HG03342 (cell line): ENCODE results near the gene ADIG.
"Not testable (repeated sequence)": the region's sequence is repeated elsewhere in the genome, so short reads cannot be mapped to it uniquely, and the experiment has no call there.

ENCODE experiments used
- ATAC-seq: cut with Tn5 transposase; IDR thresholded peaks from one replicate; pipeline ENCODE4 v1.9.1; 2021; ENCODE audit warnings: mild to moderate bottlenecking, moderate library complexity; ENCODE audit not compliant: unreplicated experiment

ADIG gene

GRCh38 chr20:38569747-38570525, 11.1 kb upstream of the ADIG start:
- no peak for ATAC-seq

- no peak for ATAC-seq
Measured at GRCh38 chr20:38573413-38573812, 7.6 kb upstream of the ADIG start.

GRCh38 chr20:38579219-38579910, 1.6 kb upstream of the ADIG start:
- no peak for ATAC-seq

- ATAC-seq, result no peak
Measured at GRCh38 chr20:38579921-38580320, 1.1 kb upstream of the ADIG start.

- no peak for ATAC-seq
Measured at GRCh38 chr20:38581830-38582358, 897 bp downstream of the ADIG start.

GRCh38 chr20:38583306-38583705, 2.3 kb downstream of the ADIG start:
- no peak for ATAC-seq

GRCh38 chr20:38584099-38584763, 3.2 kb downstream of the ADIG start:
- ATAC-seq, result no peak

GRCh38 chr20:38585404-38586180, 4.6 kb downstream of the ADIG start:
- ATAC-seq, result no peak

GRCh38 chr20:38586181-38586525, 5.2 kb downstream of the ADIG start:
- no peak for ATAC-seq

- no peak for ATAC-seq
Measured at GRCh38 chr20:38588303-38588702, 7.3 kb downstream of the ADIG start.

GRCh38 chr20:38589351-38589750, 8.4 kb downstream of the ADIG start:
- no peak for ATAC-seq

GRCh38 chr20:38589967-38590675, 9.1 kb downstream of the ADIG start:
- ATAC-seq, result no peak

- no peak for ATAC-seq
Measured at GRCh38 chr20:38590676-38591473, 9.9 kb downstream of the ADIG start.

GRCh38 chr20:38591474-38592410, 10.7 kb downstream of the ADIG start:
- ATAC-seq, result no peak

GRCh38 chr20:38592411-38592790, 11.4 kb downstream of the ADIG start:
- ATAC-seq, result not testable (repeated sequence)

GRCh38 chr20:38594281-38594680, 13.3 kb downstream of the ADIG start:
- ATAC-seq, result not testable (repeated sequence)

GRCh38 chr20:38595886-38596285, 14.9 kb downstream of the ADIG start:
- not testable (repeated sequence) for ATAC-seq

GRCh38 chr20:38599410-38599882, 18.4 kb downstream of the ADIG start:
- no peak for ATAC-seq
